ENCODE measurements around the gene LPP. TPM values are rescaled to one million over a fixed set of nuclear protein-coding genes. Genes with fewer than 3 reads are reported as not detected.

Gene LPP
- total RNA-seq, 1 experiment from 2014 or later: 148 TPM

DNA sequence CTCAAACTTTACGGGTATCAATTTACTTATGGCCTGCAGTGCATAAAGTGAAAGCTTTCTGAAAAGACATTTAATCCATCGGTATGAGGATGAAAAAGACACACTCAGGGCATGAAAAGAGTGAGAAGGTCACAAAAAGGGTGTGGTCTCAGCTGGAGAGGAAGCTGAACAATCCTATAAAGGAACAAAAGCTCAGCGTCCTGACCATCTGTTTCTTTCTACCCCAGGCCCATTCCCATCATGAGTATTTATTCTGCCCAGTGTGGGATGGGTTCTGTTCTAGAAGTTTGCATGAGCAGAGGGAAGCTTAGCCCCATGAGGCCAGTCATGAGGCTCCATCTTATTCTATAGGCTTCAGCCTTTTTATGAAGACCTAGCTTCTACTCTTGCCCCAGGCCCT is 144.6 kb downstream of the LPP start:
- H2AFZ ChIP-seq: no peak overlapping the region
- H3K36me3 ChIP-seq (ENCODE audit: low read depth): peaks cover 9% of the 10 kb centered on the region; the same call in 1 of the 2 replicates
- peaks cover 38% of the 10 kb centered on the region for H3F3A ChIP-seq (ENCODE audit: insufficient read depth, low read depth)
- 0 out of 2 replicates have a peak, but pooled peaks cover 3% of the 10 kb centered on the region for H4K20me1 ChIP-seq (ENCODE audit: insufficient read depth)
- intact Hi-C loops (cut with micrococcal nuclease; ENCODE audit: unreplicated experiment): loop anchor here (5.0 to 10.0 kb wide), 2 partner anchors 376 to 654 kb away; no protein-coding TSS in a partner anchor
- H3K79me2 ChIP-seq (ENCODE audit: low read depth): peaks cover 43% of the 10 kb centered on the region
- no peak for DNase-seq
- peaks cover 6% of the 10 kb centered on the region; the same call in 1 of the 2 replicates for H3K9me2 ChIP-seq (ENCODE audit: insufficient read depth)
- H3K4me3 ChIP-seq: no peak overlapping the region
- H3K4me1 ChIP-seq (replicated peaks; ENCODE audit: insufficient read depth): peaks cover 53% of the 10 kb centered on the region
- no peaks in the 10 kb centered on the region for H3K27me3 ChIP-seq (ENCODE audit: insufficient read depth, low read depth)
- CTCF ChIA-PET: no interaction called here
- H3K27ac ChIP-seq: no peak overlapping the region
- BruUV-seq (replicated peaks): no TSS peak
- TF ChIP-seq, protein P1, sequence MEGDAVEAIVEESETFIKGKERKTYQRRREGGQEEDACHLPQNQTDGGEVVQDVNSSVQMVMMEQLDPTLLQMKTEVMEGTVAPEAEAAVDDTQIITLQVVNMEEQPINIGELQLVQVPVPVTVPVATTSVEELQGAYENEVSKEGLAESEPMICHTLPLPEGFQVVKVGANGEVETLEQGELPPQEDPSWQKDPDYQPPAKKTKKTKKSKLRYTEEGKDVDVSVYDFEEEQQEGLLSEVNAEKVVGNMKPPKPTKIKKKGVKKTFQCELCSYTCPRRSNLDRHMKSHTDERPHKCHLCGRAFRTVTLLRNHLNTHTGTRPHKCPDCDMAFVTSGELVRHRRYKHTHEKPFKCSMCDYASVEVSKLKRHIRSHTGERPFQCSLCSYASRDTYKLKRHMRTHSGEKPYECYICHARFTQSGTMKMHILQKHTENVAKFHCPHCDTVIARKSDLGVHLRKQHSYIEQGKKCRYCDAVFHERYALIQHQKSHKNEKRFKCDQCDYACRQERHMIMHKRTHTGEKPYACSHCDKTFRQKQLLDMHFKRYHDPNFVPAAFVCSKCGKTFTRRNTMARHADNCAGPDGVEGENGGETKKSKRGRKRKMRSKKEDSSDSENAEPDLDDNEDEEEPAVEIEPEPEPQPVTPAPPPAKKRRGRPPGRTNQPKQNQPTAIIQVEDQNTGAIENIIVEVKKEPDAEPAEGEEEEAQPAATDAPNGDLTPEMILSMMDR (conservative IDR thresholded peaks at IDR 0.05): no peak
- TF ChIP-seq EZH2 (IDR thresholded peaks at IDR 0.05; ENCODE audit: low read depth): no peak
- H3K4me2 ChIP-seq: no peak overlapping the region
- POLR2A ChIA-PET (ENCODE audit: unreplicated experiment): no interaction called here
- no peaks in the 10 kb centered on the region for H3K9me3 ChIP-seq (ENCODE audit: insufficient read depth, low read depth)

DNA sequence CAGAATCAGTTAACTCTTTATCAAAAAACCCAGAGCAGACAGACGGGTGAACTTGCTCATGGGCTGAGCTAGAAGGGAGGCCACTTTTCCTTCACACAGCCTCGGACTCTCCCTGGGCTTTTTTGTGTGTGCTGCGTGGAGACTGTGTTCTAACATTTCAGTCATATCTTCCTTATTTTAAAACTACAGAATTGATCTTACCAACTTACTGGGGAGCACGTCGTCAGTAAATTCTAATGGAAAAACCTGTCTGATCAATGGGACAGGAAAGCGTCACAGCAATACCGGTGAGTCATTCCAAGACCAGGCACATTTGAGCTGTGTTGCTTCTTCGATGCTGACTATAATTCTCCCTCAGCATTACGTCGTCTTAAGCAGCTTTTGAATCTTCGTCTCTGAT is 145.1 kb downstream of the LPP start:
- Histone ChIP-seq H3K27ac (no peak overlapping the region), H3K9me2 (ENCODE audit: insufficient read depth) (peaks cover 6% of the 10 kb centered on the region; the same call in 1 of the 2 replicates), H3K4me2 (no peak overlapping the region), H3K27me3 (ENCODE audit: insufficient read depth, low read depth) (no peaks in the 10 kb centered on the region), H3K36me3 (ENCODE audit: low read depth) (peaks cover 9% of the 10 kb centered on the region; the same call in 1 of the 2 replicates), H4K20me1 (ENCODE audit: insufficient read depth) (0 out of 2 replicates have a peak, but pooled peaks cover 3% of the 10 kb centered on the region), H3K9me3 (ENCODE audit: insufficient read depth, low read depth) (no peaks in the 10 kb centered on the region), H2AFZ (no peak overlapping the region), H3F3A (ENCODE audit: insufficient read depth, low read depth) (peaks cover 36% of the 10 kb centered on the region), H3K4me3 (no peak overlapping the region), H3K4me1 (replicated peaks; ENCODE audit: insufficient read depth) (peaks cover 48% of the 10 kb centered on the region), H3K79me2 (ENCODE audit: low read depth) (peaks cover 41% of the 10 kb centered on the region)
- intact Hi-C loops (cut with micrococcal nuclease; ENCODE audit: unreplicated experiment): loop anchor here (5.0 to 10.0 kb wide), 2 partner anchors 376 to 653 kb away; no protein-coding TSS in a partner anchor
- POLR2A ChIA-PET (ENCODE audit: unreplicated experiment): no interaction called here
- CTCF ChIA-PET: no interaction called here
- DNase-seq: no peak
- BruUV-seq (replicated peaks): no TSS peak
- no peak for TF ChIP-seq EZH2 (IDR thresholded peaks at IDR 0.05; ENCODE audit: low read depth)
- TF ChIP-seq, protein P1 (conservative IDR thresholded peaks at IDR 0.05): no peak

- no peak for TF ChIP-seq EZH2 (IDR thresholded peaks at IDR 0.05; ENCODE audit: low read depth)
- TF ChIP-seq, protein P1 (conservative IDR thresholded peaks at IDR 0.05): no peak
- no peak for DNase-seq
- ChIA-PET POLR2A (ENCODE audit: unreplicated experiment) (no interaction called here), CTCF (no interaction called here)
- intact Hi-C loops (cut with micrococcal nuclease; ENCODE audit: unreplicated experiment): loop anchor here (5.0 to 10.0 kb wide), 2 partner anchors 375 to 653 kb away; no protein-coding TSS in a partner anchor
- Histone ChIP-seq H2AFZ (no peak overlapping the region), H3K27ac (no peak overlapping the region), H3K9me2 (ENCODE audit: insufficient read depth) (peaks cover 6% of the 10 kb centered on the region; the same call in 1 of the 2 replicates), H3K4me3 (no peak overlapping the region), H3K4me2 (no peak overlapping the region), H3K36me3 (ENCODE audit: low read depth) (peaks cover 9% of the 10 kb centered on the region; the same call in 1 of the 2 replicates), H3K9me3 (ENCODE audit: insufficient read depth, low read depth) (no peaks in the 10 kb centered on the region), H3F3A (ENCODE audit: insufficient read depth, low read depth) (peaks cover 30% of the 10 kb centered on the region), H3K27me3 (ENCODE audit: insufficient read depth, low read depth) (no peaks in the 10 kb centered on the region), H3K4me1 (replicated peaks; ENCODE audit: insufficient read depth) (peaks cover 42% of the 10 kb centered on the region), H4K20me1 (ENCODE audit: insufficient read depth) (0 out of 2 replicates have a peak, but pooled peaks cover 3% of the 10 kb centered on the region), H3K79me2 (ENCODE audit: low read depth) (peaks cover 38% of the 10 kb centered on the region)
- BruUV-seq (replicated peaks): no TSS peak
Observed at GRCh38 chr3:188299708-188300107, 145.8 kb downstream of the LPP start.

Measured in PC-9 (cell line).